Panc1 (cell line): ENCODE results near the gene PTP4A2.

Experiments
- CTCF ChIP-seq: fragments of 450-650 bp; IDR thresholded peaks from 2 replicates; pipeline ENCODE4 v1.5.1; 2017; ENCODE audit warnings: mild to moderate bottlenecking
- POLR2AphosphoS5 ChIP-seq: IDR thresholded peaks from 2 replicates; pipeline ENCODE4 v1.6.1; 2012; ENCODE audit warnings: mild to moderate bottlenecking, low read depth, low read length, moderate library complexity
- REST ChIP-seq, 2 experiments: IDR thresholded peaks; 2 replicates each; pipeline ENCODE4 v1.6.1; 2011 to 2012; ENCODE audit warnings: low read depth in 2 of 2, control low read depth in 1 of 2, low read length in 1 of 2, mild to moderate bottlenecking in 1 of 2, moderate library complexity in 1 of 2; ENCODE audit not compliant: insufficient read depth in 1 of 2
- TCF7L2 ChIP-seq: IDR thresholded peaks from 2 replicates; pipeline ENCODE4 v1.6.1; 2011; ENCODE audit warnings: mild to moderate bottlenecking, low read depth, low read length, inconsistent platforms

DNA sequence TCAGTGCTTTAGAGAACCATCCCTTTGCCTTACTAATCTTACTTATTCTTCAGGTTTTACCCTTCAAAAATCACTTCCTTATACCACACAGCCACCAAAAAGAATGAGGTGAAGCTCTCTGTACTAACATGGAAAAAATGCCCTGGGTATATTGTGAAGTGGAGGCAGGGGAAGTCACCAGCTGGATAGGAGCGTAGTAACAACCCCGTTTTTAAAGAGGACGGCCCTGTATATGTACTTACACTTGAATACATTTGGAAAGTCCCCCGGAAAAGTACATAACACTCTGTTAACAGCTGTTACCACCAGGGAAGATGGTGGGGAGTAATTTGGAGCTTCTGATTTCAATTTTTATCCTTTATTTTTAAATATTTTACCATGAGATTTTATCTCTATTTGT lies 47.3 kb upstream of the PTP4A2 start:
- TF ChIP-seq CTCF (no peak), POLR2AphosphoS5 (no peak), TCF7L2 (no peak), REST (IDR thresholded peaks at IDR 0.05; ENCODE audit: insufficient read depth in 1 of 2, low read depth in 2 of 2, low read length in 1 of 2) (no peak)
